Activated CD8-positive, alpha-beta T cell treated with anti-CD3 and anti-CD28 coated beads for 36 hours (primary cell): Measurements from ENCODE around the gene HIPK3. TPM values are rescaled to one million over a fixed set of nuclear protein-coding genes. Genes with fewer than 3 reads are reported as not detected.

Experiments
- ATAC-seq: fragments of 200-7000 bp; cut with Tn5 transposase; one replicate; pipeline ENCODE4 v1.10.0; 2021; ENCODE audit warnings: mild to moderate bottlenecking, moderate library complexity
- CTCF ChIA-PET: fragments of 350-600 bp; sonication (Branson Sonifier 250); formaldehyde crosslinking; loops from one replicate; lab custom pipeline; 2021; ENCODE audit warnings: antibody characterized with exemption; lab: Charles Lee
- POLR2A ChIA-PET: fragments of 350-600 bp; sonication (Branson Sonifier 250); formaldehyde crosslinking; loops from one replicate; lab custom pipeline; 2021; ENCODE audit warnings: antibody characterized with exemption; lab: Charles Lee
- DNase-seq: peaks from one replicate; pipeline ENCODE4 v3.0.0-alpha.2; 2020
- H3K27ac Mint-ChIP-seq: one replicate; pipeline ENCODE4 v1.8.0; 2021; ENCODE audit warnings: mild to moderate bottlenecking, mixed read lengths
- H3K27me3 Mint-ChIP-seq: one replicate; pipeline ENCODE4 v1.8.0; 2021; ENCODE audit warnings: mixed read lengths
- H3K36me3 Mint-ChIP-seq: one replicate; pipeline ENCODE4 v1.8.0; 2021; ENCODE audit warnings: low read depth, mixed read lengths
- H3K4me1 Mint-ChIP-seq: one replicate; pipeline ENCODE4 v1.8.0; 2021; ENCODE audit warnings: low read depth, mixed read lengths
- H3K4me3 Mint-ChIP-seq: one replicate; pipeline ENCODE4 v1.8.0; 2021; ENCODE audit warnings: mild to moderate bottlenecking, moderate library complexity, mixed read lengths
- H3K9me3 Mint-ChIP-seq: one replicate; pipeline ENCODE4 v1.8.0; 2021; ENCODE audit warnings: mixed read lengths
- intact Hi-C: fragments of 100-400 bp; cut with micrococcal nuclease; formaldehyde crosslinking; loops from one replicate; pipeline ENCODE4 v1.10.0; 2022
- total RNA-seq, 2 experiments: library from RNA; stranded (reverse); gene quantifications; one replicate each; pipeline ENCODE4 v1.2.3, GENCODE V29; 2021
- TF ChIP-seq, protein P1 (sequence below): fragments of 200-600 bp; IDR thresholded peaks from one replicate; pipeline ENCODE4 v1.8.0; 2022; ENCODE audit warnings: antibody characterized with exemption, mild to moderate bottlenecking

HIPK3 gene
- total RNA-seq, 2 experiments from 2014 or later: 27.3 to 28.2 TPM

GRCh38 chr11:33284818-33285217 lies 27.6 kb downstream of the HIPK3 start:
- Mint-ChIP-seq H3K27ac (no peak overlapping the region), H3K9me3 (no peaks in the 10 kb centered on the region), H3K36me3 (peaks cover 15% of the 10 kb centered on the region), H3K27me3 (no peaks in the 10 kb centered on the region), H3K4me3 (no peak overlapping the region), H3K4me1 (peaks cover 24% of the 10 kb centered on the region)
- ChIA-PET CTCF (no interaction called here), POLR2A (no interaction called here)
- intact Hi-C loops: no loop called here
- DNase-seq (no peak), ATAC-seq (no peak)
- TF ChIP-seq, protein P1, sequence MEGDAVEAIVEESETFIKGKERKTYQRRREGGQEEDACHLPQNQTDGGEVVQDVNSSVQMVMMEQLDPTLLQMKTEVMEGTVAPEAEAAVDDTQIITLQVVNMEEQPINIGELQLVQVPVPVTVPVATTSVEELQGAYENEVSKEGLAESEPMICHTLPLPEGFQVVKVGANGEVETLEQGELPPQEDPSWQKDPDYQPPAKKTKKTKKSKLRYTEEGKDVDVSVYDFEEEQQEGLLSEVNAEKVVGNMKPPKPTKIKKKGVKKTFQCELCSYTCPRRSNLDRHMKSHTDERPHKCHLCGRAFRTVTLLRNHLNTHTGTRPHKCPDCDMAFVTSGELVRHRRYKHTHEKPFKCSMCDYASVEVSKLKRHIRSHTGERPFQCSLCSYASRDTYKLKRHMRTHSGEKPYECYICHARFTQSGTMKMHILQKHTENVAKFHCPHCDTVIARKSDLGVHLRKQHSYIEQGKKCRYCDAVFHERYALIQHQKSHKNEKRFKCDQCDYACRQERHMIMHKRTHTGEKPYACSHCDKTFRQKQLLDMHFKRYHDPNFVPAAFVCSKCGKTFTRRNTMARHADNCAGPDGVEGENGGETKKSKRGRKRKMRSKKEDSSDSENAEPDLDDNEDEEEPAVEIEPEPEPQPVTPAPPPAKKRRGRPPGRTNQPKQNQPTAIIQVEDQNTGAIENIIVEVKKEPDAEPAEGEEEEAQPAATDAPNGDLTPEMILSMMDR: no peak

GRCh38 chr11:33290319-33290718 lies 33.1 kb downstream of the HIPK3 start:
- Mint-ChIP-seq H3K9me3 (no peaks in the 10 kb centered on the region), H3K4me1 (peaks cover 30% of the 10 kb centered on the region), H3K27me3 (no peaks in the 10 kb centered on the region), H3K36me3 (peaks cover 34% of the 10 kb centered on the region), H3K4me3 (no peak overlapping the region), H3K27ac (no peak overlapping the region)
- DNase-seq: no peak
- no peak for ATAC-seq
- ChIA-PET POLR2A (no interaction called here), CTCF (no interaction called here)
- TF ChIP-seq, protein P1: no peak
- intact Hi-C loops: no loop called here

DNA sequence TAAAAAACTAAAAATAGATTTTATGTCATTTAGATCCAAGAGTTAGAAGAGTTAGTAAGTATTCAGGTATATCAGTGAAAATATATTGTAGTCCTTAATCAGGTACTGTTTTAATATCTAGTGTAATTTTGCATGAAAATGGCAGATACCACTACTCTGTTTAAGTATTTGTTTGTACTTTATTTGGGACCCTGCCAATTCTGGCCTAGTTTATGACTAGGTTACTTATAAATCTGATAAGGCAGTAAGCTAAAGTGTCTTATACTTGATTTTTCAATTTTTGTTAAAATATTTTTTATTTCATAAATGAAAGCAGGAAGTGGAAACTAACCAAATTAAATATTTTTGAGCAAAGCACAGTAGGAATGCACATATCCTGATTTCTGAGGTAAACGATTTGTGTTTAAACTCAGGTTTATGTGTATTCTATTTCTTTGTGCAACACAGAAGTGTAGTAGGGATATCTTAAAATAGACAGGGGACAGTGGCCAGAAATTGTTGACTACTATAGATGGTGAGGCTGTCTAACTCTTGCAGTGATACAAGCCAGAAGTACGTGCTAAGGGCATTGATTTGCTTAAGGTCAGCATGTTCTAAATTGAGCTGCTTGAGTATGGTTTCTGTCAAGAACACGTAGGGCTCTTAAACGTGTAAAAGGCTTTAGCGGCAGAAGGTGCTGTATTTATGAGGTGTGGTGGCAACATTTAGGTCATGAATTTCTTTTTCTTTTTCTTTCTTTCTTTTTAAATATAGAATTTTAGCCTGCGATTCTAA lies 34.0 kb downstream of the HIPK3 start:
- ChIA-PET POLR2A (interaction anchor here (0.6 kb wide), 1 partner anchor 13 kb away, joined by 3 read pairs; no protein-coding TSS in a partner anchor), CTCF (interaction anchor here (1.3 kb wide), 1 partner anchor 11 kb away, joined by 4 read pairs; no protein-coding TSS in a partner anchor)
- intact Hi-C loops: no loop called here
- H3K36me3 Mint-ChIP-seq: peaks cover 42% of the 10 kb centered on the region
- H3K4me3 Mint-ChIP-seq: no peak overlapping the region
- ATAC-seq (no peak), DNase-seq (no peak)
- TF ChIP-seq, protein P1: no peak
- no peak overlapping the region for H3K27ac Mint-ChIP-seq
- H3K27me3 Mint-ChIP-seq: no peaks in the 10 kb centered on the region
- no peaks in the 10 kb centered on the region for H3K9me3 Mint-ChIP-seq
- peaks cover 38% of the 10 kb centered on the region for H3K4me1 Mint-ChIP-seq

GRCh38 chr11:33292311-33292710 lies 35.1 kb downstream of the HIPK3 start:
- Mint-ChIP-seq H3K4me1 (peaks cover 43% of the 10 kb centered on the region), H3K27me3 (no peaks in the 10 kb centered on the region), H3K4me3 (no peak overlapping the region), H3K36me3 (peaks cover 36% of the 10 kb centered on the region), H3K9me3 (no peaks in the 10 kb centered on the region), H3K27ac (no peak overlapping the region)
- ATAC-seq (no peak), DNase-seq (no peak)
- intact Hi-C loops: no loop called here
- TF ChIP-seq, protein P1: no peak
- ChIA-PET POLR2A (no interaction called here), CTCF (no interaction called here)

- Mint-ChIP-seq H3K27ac (no peak overlapping the region), H3K9me3 (no peaks in the 10 kb centered on the region), H3K4me1 (peaks cover 39% of the 10 kb centered on the region), H3K4me3 (no peak overlapping the region), H3K36me3 (peaks cover 37% of the 10 kb centered on the region), H3K27me3 (no peaks in the 10 kb centered on the region)
- DNase-seq (no peak), ATAC-seq (no peak)
- ChIA-PET CTCF (interaction anchor here (0.9 kb wide), 1 partner anchor 20 kb away, joined by 3 read pairs; no protein-coding TSS in a partner anchor), POLR2A (no interaction called here)
- intact Hi-C loops: no loop called here
- TF ChIP-seq, protein P1: no peak
Observed at GRCh38 chr11:33294224-33294623, 37.0 kb downstream of the HIPK3 start.
